AG08395 (cell line): ENCODE data around the gene ALK.
"Not testable (repeated sequence)": the region's sequence is repeated elsewhere in the genome, so short reads cannot be mapped to it uniquely, and the experiment has no call there.

Experiments used
- DNase-seq: peaks from one replicate; pipeline ENCODE4 v3.0.0; 2012; ENCODE audit warnings: mixed read lengths, low spot score

The ALK gene

DNA sequence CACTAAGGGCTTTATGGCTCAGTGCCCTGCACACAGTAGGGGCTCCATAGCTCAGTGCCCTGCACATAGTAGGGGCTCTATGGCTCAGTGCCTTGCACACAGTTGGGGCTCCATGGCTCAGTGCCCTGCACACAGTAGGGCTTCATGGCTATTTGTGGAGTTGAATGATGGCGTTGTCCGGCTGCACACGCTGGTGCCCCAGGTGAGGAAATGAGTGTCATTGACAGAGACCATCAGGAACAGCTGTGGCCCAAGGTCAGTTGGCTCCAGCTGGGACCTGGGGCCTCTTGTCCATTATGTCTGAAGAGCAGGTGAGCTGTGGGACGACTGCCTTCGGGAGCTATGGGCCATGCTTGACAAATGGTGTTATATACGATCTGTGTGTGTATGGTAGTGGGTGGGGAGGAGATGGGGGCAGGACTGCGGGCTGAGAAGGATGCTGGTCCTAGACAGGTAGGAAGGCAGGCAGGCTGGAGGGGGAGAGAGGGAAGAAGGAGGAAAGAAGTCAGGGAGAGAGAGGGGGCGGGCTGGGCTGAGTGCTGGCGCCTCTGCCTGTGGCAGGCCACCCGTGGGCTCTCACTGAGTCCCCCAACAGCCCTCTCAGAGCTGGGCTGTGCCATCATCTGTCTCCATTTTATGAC, 675.5 kb downstream of the ALK start:
- DNase-seq, result no peak

- DNase-seq, result not testable (repeated sequence)
Measured at GRCh38 chr2:29245035-29245741, 676.2 kb downstream of the ALK start.

DNA sequence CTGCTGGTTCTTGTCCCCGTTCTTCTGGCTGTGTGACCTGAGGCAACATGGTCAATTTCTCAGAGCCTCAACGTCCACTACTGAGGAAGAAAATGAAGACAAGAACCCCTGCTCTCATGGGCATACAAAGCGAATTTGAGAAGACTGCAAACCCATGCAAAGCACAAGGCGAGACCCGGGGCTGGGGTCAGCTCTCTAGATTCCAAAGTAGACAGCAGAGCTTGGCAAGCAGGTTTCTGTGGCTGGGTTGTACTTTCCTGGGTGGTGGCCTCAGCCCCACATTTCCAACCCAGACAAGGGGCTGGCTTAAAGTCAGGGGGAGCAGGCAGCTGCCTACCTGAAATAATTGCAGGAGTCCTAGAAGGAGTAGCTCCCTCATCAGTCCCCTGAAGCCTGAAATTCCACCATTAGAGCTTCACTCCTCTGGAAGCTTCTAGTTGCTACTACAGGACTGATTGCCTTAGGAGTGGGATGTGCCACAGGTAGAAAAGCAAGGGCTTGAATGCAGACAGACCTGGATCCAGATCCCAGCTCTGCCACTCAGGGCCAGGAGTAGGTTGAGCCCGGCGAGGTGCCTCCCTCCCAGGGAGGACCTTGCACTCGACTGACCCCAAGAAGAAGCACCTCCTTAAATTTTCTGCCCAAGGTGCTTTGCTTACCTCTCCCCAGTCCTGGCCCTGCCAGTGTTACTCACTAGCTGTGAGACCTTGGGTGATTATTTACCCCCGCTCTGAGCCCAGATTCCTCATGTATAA, 678.6 kb downstream of the ALK start:
- no peak for DNase-seq

GRCh38 chr2:29241955-29242565, 679.3 kb downstream of the ALK start:
- no peak for DNase-seq

GRCh38 chr2:29241341-29241740, 680.0 kb downstream of the ALK start:
- DNase-seq, result no peak

DNA sequence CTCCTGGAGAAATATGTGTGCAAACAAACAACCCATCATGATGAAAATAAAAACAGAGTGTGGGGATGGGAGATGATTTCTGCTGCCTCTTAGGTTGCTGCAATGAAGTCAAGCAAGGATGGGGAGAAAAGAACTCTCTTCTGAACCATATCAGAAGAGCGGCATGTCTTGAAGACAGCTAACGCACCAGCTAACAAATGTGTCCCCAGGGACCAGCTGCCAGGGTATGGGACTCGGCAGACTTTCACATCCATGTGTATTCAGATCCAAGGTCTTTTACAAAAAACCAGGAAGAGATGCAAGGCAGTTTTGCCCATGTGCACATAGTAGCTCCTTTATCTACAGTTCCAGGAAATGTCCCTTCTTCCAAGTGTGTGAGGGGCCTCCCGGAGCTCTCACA, 680.8 kb downstream of the ALK start:
- DNase-seq, result no peak

DNA sequence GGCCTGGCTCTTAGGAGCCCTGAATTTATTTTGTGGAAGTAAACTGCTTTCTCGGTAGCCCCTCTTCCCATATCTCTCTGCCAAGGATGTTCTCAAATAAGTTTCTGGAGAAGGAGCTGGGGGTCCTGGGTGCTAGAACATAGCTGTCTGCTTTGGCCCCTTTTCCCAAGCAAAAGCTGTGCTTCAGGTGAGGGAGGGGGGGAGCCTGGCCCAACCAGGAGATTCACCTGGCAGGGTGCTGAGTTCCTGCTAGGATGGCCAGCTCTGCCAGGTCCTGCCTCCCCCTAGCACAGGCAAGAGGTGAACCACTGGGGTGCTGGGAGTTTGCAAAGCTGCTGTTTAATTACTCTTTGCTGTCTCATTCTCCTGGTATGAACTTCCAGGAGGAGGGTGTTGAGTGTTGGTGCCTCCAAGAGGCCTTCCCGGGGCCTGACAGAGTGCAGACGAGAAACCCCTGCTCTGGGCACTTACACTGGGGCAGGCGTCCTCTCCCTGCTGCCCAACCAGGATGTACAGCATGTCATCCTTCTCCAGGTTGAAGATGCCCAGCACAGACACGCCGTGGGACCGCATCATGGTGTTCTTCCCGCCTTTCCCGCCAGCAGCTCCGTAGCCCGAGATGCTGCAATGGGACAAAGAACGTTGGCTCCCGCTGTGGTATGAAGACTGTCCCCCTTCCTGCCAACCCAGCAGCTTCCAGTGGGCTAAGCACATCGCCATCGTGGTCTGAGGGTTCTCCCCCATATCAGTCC, 682.0 kb downstream of the ALK start:
- no peak for DNase-seq

DNA sequence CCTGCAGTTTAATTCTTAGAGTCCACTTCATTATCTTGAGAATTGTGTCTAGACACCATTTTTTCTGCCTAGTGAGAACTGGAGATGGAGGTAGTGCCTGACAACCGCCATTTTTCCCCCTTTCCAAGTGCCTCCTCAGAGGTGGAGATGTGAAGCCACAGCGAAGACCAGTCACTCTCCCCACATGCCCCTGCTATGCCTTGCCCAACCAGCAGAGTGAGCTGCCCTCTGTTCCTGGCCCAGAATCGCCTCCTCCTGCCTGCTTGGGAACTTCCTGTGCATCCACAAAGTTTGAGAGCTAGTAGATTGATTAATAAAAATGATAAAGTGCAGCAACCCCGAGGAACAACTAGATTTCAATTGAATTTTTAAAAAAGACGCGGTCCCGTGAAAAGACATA, 682.9 kb downstream of the ALK start:
- peak; percentile 57 for DNase-seq

GRCh38 chr2:29236074-29236473, 685.3 kb downstream of the ALK start:
- no peak for DNase-seq

- no peak for DNase-seq
Measured at GRCh38 chr2:29235411-29235810, 686.0 kb downstream of the ALK start.

- no peak for DNase-seq
Measured at GRCh38 chr2:29233428-29233827, 688.0 kb downstream of the ALK start.

DNA sequence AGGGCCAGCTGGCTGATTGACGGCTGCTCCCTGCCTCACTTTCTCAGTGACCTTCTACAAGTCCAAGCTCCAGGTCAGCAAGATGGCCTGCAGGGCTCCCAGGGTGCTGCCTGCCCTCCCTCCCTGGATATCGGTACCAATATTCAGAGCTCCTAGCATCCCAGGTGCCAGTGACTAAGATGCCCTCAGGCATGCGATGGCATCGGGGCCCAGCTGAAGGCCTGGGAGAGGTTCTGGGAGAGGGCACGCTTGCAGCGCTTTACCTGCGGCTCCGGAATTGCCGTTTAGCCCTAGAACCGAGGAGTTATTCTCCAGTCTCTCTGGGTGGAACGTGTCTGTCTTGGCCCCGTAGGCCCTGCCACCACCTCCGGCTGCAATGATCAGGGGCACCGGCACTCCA, 689.3 kb downstream of the ALK start:
- no peak for DNase-seq

GRCh38 chr2:29229640-29230039, 691.7 kb downstream of the ALK start:
- DNase-seq, result no peak

DNA sequence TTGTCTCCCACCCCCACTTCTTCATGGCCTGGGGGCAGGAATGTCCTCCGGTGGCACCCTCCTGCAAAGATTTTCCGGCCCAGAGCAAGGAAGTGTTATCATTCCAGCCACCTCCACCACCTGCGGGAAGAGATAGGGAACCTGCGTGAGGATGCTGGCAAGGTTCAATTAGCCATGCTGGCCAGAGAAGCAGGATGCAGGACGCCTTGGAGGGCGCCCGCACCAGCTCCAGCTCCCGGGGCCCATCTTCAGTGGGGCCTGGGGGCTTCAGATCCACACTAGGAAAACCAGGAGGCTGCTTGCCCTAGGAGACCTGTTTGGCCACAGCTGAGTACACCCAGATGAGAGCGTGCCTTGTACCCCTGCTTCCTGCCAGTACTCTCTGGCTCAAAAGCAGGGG, 692.4 kb downstream of the ALK start:
- no peak for DNase-seq

GRCh38 chr2:29227935-29228675, 693.3 kb downstream of the ALK start:
- no peak for DNase-seq

GRCh38 chr2:29226808-29227207, 694.6 kb downstream of the ALK start:
- DNase-seq, result no peak

DNA sequence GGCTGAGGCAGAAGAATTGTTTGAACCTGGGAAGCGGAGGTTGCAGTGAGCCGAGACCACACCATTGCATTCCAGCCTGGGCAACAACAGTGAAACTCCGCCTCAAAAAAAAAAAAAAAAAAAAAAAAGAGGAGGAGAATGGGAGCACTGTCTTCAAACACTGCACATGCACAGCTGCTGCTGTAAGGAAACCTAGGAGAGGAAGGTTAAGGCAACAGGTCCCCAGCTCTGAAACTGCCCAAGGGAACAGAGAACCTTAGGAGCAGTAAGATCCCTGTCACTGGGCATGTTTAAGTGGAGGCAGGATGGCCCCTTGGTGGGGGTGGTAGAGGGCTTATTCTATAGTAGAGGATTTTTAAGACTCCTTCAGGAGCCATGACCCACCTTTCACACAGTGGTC, 695.0 kb downstream of the ALK start:
- no peak for DNase-seq

DNA sequence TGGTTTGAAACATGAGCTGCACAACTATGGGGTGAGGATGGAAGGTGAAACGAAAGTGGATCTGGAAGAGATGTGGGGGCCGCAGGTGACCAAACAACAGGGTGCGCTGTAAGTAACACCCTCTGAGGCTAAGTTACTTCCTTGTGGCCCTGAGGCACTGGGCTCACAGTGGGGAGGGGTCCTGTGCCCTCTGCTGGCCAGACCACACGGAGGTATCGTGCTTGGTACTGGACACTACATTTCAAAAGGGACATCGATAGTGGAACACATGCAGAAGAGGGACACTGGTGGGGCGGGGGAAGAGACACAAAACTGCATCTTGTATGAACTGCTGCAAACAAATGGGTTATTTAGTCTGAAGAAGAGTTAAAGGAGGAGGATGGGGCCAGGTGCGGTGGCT, 695.6 kb downstream of the ALK start:
- DNase-seq, result no peak

DNA sequence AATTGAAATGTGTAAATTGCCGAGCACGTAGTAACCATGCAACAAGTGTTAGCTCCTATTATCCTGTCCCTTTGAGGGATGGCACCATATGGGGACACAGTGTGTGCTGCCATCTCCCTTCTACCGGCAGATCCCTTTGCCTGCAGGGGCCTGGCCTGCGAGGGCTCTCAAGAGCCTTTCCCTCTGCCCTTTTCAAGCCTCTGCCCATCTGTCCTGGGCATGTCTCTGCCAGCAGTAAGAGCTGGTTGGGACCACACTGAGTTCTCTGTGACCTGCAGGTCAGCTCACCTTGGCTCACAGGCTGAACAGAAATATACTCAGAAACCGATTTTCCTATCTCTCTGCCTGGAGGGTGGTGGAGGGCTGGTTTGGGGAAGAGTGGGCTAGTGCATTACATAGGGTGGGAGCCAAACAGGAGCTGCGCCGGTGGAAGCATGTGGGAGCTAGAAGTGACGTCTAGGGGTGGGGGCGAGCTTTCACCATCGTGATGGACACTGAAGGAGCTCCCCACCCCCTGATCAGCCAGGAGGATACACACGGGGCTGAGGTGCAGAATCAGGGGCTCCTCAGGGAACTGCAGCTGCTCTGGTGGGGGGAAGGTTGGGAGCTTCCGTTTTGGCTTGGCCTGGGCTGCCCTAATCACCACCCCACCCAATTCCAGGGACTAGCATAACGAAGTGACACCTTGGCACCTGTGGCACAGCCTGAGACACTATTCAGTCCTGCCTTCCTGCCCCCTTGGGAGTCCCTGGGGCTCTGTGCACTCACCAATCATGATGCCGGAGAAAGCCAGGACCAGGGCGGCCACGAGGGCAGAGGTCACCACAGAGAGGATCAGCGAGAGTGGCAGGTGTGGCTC, 696.5 kb downstream of the ALK start:
- no peak for DNase-seq
